WTC11 (cell line): Measurements from ENCODE around the gene ATP6V0D1. TPM values are rescaled to one million over a fixed set of nuclear protein-coding genes. Genes with fewer than 3 reads are reported as not detected.

Source experiments
- ATAC-seq: fragments of 200-7000 bp; cut with Tn5 transposase; 2 replicates; pipeline ENCODE4 v1.10.0; 2021; ENCODE audit warnings: mild to moderate bottlenecking, moderate library complexity
- CTCF ChIA-PET: fragments of 300-600 bp; sonication (Branson Sonifier 250); formaldehyde crosslinking; loops from one replicate; lab custom pipeline; 2021; ENCODE audit warnings: antibody characterized with exemption; lab: Charles Lee
- POLR2A ChIA-PET: fragments of 350-600 bp; sonication (Branson Sonifier 250); formaldehyde crosslinking; loops from one replicate; lab custom pipeline; 2021; ENCODE audit warnings: antibody characterized with exemption; lab: Charles Lee
- DNase-seq: peaks from one replicate; pipeline ENCODE4 v3.0.0; 2021; ENCODE audit warnings: low spot score
- H3K27ac Mint-ChIP-seq: 2 replicates; pipeline ENCODE4 v1.8.0; 2021; ENCODE audit warnings: mixed read lengths
- H3K27me3 Mint-ChIP-seq: 2 replicates; pipeline ENCODE4 v1.8.0; 2021; ENCODE audit warnings: low read depth, mild to moderate bottlenecking, moderate library complexity, mixed read lengths
- H3K36me3 Mint-ChIP-seq: 2 replicates; pipeline ENCODE4 v1.8.0; 2021; ENCODE audit warnings: mixed read lengths
- H3K4me1 Mint-ChIP-seq: 2 replicates; pipeline ENCODE4 v1.8.0; 2022; ENCODE audit warnings: mixed read lengths
- H3K4me3 Mint-ChIP-seq: 2 replicates; pipeline ENCODE4 v1.8.0; 2021; ENCODE audit warnings: mild to moderate bottlenecking, moderate library complexity, mixed read lengths
- H3K9me3 Mint-ChIP-seq: 2 replicates; pipeline ENCODE4 v1.8.0; 2021; ENCODE audit warnings: mixed read lengths
- ELF4 ChIP-seq: sonication (generic); formaldehyde crosslinking; IDR thresholded peaks from 2 replicates; pipeline ENCODE4 v1.8.1; 2022; ENCODE audit warnings: low read depth, mild to moderate bottlenecking, moderate library complexity, missing genetic modification reagents
- FOXK1 ChIP-seq: sonication (generic); formaldehyde crosslinking; IDR thresholded peaks from 2 replicates; pipeline ENCODE4 v1.8.0; 2022; ENCODE audit warnings: mild to moderate bottlenecking, moderate library complexity, missing genetic modification reagents
- GABPB1 ChIP-seq: sonication (generic); formaldehyde crosslinking; IDR thresholded peaks from 2 replicates; pipeline ENCODE4 v1.8.1; 2023; ENCODE audit warnings: mild to moderate bottlenecking, missing genetic modification reagents
- GRHL2 ChIP-seq: fragments of 250-450 bp; sonication (Bioruptor Pico); IDR thresholded peaks from 2 replicates; pipeline ENCODE4 v1.8.0; 2022; ENCODE audit warnings: mild to moderate bottlenecking, moderate library complexity; ENCODE audit not compliant: insufficient replicate concordance, severe bottlenecking
- HMGA2 ChIP-seq: fragments of 250-450 bp; sonication (Bioruptor Pico); IDR thresholded peaks from 2 replicates; pipeline ENCODE4 v1.4.0; 2021; ENCODE audit warnings: mild to moderate bottlenecking, moderate library complexity
- JAZF1 ChIP-seq: fragments of 250-450 bp; sonication (Bioruptor Pico); IDR thresholded peaks from 2 replicates; pipeline ENCODE4 v1.9.0; 2021; ENCODE audit warnings: moderate library complexity, mild to moderate bottlenecking, inconsistent platforms
- MYBL2 ChIP-seq: sonication (generic); formaldehyde crosslinking; IDR thresholded peaks from 2 replicates; pipeline ENCODE4 v1.8.1; 2023; ENCODE audit warnings: mild to moderate bottlenecking, moderate library complexity, missing genetic modification reagents
- NFATC4 ChIP-seq: fragments of 250-450 bp; sonication (Bioruptor Pico); IDR thresholded peaks from 2 replicates; pipeline ENCODE4 v1.9.0; 2021; ENCODE audit warnings: mild to moderate bottlenecking
- RELA ChIP-seq: sonication (generic); formaldehyde crosslinking; IDR thresholded peaks from 2 replicates; pipeline ENCODE4 v1.8.1; 2022; ENCODE audit warnings: missing genetic modification reagents, mild to moderate bottlenecking, borderline replicate concordance
- ZNF317 ChIP-seq: sonication (generic); formaldehyde crosslinking; IDR thresholded peaks from 2 replicates; pipeline ENCODE4 v1.8.1; 2023; ENCODE audit warnings: low read depth, mild to moderate bottlenecking, moderate library complexity, missing genetic modification reagents, borderline replicate concordance
- total RNA-seq: library from RNA; stranded (reverse); gene quantifications from 3 replicates; pipeline ENCODE4 v1.2.3, GENCODE V29; 2021
- TF ChIP-seq, protein P1 (sequence below): sonication (generic); formaldehyde crosslinking; IDR thresholded peaks from 2 replicates; pipeline ENCODE4 v1.8.0; 2023; ENCODE audit warnings: mild to moderate bottlenecking, missing genetic modification reagents
- TF ChIP-seq, protein P2 (sequence below): sonication (generic); formaldehyde crosslinking; IDR thresholded peaks from 2 replicates; pipeline ENCODE4 v1.8.1; 2022; ENCODE audit warnings: missing genetic modification reagents, borderline replicate concordance
- TF ChIP-seq, protein P3 (sequence below): fragments of 250-450 bp; sonication (Bioruptor Pico); IDR thresholded peaks from 2 replicates; pipeline ENCODE4 v1.9.0; 2021; ENCODE audit warnings: mild to moderate bottlenecking, borderline replicate concordance
- TF ChIP-seq, protein P4 (sequence below): sonication (generic); formaldehyde crosslinking; IDR thresholded peaks from 2 replicates; pipeline ENCODE4 v1.8.1; 2022; ENCODE audit warnings: low read depth, mild to moderate bottlenecking, moderate library complexity, missing genetic modification reagents, borderline replicate concordance
- TF ChIP-seq, protein P5 (sequence below): sonication (generic); formaldehyde crosslinking; IDR thresholded peaks from 2 replicates; pipeline ENCODE4 v1.8.0; 2022; ENCODE audit warnings: mild to moderate bottlenecking, missing genetic modification reagents
- TF ChIP-seq, protein P6 (sequence below): sonication (generic); formaldehyde crosslinking; IDR thresholded peaks from 2 replicates; pipeline ENCODE4 v1.8.0; 2022; ENCODE audit warnings: missing genetic modification reagents
- TF ChIP-seq, protein P7 (sequence below): fragments of 250-450 bp; sonication (Bioruptor Pico); IDR thresholded peaks from 2 replicates; pipeline ENCODE4 v1.8.0; 2021; ENCODE audit warnings: mild to moderate bottlenecking

Gene ATP6V0D1
- total RNA-seq, 1 experiment from 2014 or later: 44.1 TPM

DNA sequence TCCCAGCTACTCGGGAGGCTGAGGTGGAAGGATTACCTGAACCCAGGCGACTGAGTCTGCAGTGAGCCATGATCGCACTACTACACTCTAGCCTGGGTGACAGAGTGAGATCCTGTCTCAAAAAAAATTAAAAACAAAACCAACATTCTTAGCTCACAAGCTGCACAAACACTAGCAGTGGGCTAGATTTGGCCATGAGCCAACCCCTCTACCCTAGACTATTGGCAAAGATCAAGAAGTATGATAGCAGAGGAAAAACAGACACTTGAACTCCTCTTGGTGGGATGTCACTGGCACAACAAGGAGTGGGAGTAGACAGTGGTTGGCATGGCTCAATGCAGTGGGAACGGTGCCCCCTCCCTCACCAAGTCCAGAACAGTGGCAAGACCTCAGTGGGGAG lies 28.1 kb upstream of the ATP6V0D1 start (continued):
- TF ChIP-seq JAZF1 (CRISPR knock-in tag): no peak
- TF ChIP-seq, protein P1, sequence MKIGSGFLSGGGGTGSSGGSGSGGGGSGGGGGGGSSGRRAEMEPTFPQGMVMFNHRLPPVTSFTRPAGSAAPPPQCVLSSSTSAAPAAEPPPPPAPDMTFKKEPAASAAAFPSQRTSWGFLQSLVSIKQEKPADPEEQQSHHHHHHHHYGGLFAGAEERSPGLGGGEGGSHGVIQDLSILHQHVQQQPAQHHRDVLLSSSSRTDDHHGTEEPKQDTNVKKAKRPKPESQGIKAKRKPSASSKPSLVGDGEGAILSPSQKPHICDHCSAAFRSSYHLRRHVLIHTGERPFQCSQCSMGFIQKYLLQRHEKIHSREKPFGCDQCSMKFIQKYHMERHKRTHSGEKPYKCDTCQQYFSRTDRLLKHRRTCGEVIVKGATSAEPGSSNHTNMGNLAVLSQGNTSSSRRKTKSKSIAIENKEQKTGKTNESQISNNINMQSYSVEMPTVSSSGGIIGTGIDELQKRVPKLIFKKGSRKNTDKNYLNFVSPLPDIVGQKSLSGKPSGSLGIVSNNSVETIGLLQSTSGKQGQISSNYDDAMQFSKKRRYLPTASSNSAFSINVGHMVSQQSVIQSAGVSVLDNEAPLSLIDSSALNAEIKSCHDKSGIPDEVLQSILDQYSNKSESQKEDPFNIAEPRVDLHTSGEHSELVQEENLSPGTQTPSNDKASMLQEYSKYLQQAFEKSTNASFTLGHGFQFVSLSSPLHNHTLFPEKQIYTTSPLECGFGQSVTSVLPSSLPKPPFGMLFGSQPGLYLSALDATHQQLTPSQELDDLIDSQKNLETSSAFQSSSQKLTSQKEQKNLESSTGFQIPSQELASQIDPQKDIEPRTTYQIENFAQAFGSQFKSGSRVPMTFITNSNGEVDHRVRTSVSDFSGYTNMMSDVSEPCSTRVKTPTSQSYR (CRISPR knock-in tag): no peak
- no peak for TF ChIP-seq ZNF317 (CRISPR knock-in tag)
- TF ChIP-seq, protein P2, sequence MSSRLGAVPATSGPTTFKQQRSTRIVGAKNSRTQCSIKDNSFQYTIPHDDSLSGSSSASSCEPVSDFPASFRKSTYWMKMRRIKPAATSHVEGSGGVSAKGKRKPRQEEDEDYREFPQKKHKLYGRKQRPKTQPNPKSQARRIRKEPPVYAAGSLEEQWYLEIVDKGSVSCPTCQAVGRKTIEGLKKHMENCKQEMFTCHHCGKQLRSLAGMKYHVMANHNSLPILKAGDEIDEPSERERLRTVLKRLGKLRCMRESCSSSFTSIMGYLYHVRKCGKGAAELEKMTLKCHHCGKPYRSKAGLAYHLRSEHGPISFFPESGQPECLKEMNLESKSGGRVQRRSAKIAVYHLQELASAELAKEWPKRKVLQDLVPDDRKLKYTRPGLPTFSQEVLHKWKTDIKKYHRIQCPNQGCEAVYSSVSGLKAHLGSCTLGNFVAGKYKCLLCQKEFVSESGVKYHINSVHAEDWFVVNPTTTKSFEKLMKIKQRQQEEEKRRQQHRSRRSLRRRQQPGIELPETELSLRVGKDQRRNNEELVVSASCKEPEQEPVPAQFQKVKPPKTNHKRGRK: no peak
- TF ChIP-seq NFATC4: no peak
- TF ChIP-seq ELF4: no peak
- TF ChIP-seq GABPB1 (CRISPR knock-in tag): no peak

DNA sequence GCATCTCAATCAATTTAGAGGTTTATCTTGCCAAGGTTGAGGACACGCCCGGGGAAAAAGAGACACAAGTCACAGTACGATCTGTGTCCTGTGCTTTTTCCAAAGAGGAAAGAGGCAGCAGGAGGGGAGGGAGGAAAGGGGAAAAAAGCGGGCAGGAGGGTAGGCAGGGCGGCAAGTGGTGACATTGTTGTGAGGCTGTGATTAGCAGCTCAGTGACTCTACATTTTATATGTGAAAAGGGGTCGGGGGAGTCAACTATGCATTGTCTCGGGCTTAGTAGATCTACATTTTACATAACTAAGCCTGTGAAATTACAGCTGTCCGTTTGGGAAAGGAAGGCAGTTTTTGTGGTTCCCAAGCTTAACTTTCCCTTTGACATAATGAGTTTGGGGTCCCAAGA lies 25.5 kb upstream of the ATP6V0D1 start:
- H3K36me3 Mint-ChIP-seq: no peaks in the 10 kb centered on the region
- DNase-seq (no peak), ATAC-seq (peak; percentile 46; the same call in 1 of the 2 replicates)
- no peak overlapping the region for H3K4me3 Mint-ChIP-seq
- POLR2A ChIA-PET: no interaction called here
- CTCF ChIA-PET: interaction anchor here (0.7 to 2.9 kb wide), 5 partner anchors 11 to 166 kb away, joined by 3 to 31 read pairs (median 3); no protein-coding TSS in a partner anchor
- no peak overlapping the region for H3K27ac Mint-ChIP-seq
- H3K27me3 Mint-ChIP-seq: peaks cover 51% of the 10 kb centered on the region
- H3K4me1 Mint-ChIP-seq: peaks cover 5% of the 10 kb centered on the region
- no peaks in the 10 kb centered on the region for H3K9me3 Mint-ChIP-seq
- TF ChIP-seq, protein P3, sequence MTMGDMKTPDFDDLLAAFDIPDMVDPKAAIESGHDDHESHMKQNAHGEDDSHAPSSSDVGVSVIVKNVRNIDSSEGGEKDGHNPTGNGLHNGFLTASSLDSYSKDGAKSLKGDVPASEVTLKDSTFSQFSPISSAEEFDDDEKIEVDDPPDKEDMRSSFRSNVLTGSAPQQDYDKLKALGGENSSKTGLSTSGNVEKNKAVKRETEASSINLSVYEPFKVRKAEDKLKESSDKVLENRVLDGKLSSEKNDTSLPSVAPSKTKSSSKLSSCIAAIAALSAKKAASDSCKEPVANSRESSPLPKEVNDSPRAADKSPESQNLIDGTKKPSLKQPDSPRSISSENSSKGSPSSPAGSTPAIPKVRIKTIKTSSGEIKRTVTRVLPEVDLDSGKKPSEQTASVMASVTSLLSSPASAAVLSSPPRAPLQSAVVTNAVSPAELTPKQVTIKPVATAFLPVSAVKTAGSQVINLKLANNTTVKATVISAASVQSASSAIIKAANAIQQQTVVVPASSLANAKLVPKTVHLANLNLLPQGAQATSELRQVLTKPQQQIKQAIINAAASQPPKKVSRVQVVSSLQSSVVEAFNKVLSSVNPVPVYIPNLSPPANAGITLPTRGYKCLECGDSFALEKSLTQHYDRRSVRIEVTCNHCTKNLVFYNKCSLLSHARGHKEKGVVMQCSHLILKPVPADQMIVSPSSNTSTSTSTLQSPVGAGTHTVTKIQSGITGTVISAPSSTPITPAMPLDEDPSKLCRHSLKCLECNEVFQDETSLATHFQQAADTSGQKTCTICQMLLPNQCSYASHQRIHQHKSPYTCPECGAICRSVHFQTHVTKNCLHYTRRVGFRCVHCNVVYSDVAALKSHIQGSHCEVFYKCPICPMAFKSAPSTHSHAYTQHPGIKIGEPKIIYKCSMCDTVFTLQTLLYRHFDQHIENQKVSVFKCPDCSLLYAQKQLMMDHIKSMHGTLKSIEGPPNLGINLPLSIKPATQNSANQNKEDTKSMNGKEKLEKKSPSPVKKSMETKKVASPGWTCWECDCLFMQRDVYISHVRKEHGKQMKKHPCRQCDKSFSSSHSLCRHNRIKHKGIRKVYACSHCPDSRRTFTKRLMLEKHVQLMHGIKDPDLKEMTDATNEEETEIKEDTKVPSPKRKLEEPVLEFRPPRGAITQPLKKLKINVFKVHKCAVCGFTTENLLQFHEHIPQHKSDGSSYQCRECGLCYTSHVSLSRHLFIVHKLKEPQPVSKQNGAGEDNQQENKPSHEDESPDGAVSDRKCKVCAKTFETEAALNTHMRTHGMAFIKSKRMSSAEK (CRISPR knock-in tag): no peak
- TF ChIP-seq HMGA2 (CRISPR knock-in tag) (no peak), GRHL2 (CRISPR knock-in tag) (no peak), FOXK1 (CRISPR knock-in tag) (no peak), MYBL2 (CRISPR knock-in tag) (no peak), RELA (no peak)
- TF ChIP-seq, protein P4, sequence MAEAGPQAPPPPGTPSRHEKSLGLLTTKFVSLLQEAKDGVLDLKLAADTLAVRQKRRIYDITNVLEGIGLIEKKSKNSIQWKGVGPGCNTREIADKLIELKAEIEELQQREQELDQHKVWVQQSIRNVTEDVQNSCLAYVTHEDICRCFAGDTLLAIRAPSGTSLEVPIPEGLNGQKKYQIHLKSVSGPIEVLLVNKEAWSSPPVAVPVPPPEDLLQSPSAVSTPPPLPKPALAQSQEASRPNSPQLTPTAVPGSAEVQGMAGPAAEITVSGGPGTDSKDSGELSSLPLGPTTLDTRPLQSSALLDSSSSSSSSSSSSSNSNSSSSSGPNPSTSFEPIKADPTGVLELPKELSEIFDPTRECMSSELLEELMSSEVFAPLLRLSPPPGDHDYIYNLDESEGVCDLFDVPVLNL (CRISPR knock-in tag): no peak
- TF ChIP-seq, protein P5, sequence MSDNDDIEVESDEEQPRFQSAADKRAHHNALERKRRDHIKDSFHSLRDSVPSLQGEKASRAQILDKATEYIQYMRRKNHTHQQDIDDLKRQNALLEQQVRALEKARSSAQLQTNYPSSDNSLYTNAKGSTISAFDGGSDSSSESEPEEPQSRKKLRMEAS (CRISPR knock-in tag): no peak
- TF ChIP-seq, protein P6, sequence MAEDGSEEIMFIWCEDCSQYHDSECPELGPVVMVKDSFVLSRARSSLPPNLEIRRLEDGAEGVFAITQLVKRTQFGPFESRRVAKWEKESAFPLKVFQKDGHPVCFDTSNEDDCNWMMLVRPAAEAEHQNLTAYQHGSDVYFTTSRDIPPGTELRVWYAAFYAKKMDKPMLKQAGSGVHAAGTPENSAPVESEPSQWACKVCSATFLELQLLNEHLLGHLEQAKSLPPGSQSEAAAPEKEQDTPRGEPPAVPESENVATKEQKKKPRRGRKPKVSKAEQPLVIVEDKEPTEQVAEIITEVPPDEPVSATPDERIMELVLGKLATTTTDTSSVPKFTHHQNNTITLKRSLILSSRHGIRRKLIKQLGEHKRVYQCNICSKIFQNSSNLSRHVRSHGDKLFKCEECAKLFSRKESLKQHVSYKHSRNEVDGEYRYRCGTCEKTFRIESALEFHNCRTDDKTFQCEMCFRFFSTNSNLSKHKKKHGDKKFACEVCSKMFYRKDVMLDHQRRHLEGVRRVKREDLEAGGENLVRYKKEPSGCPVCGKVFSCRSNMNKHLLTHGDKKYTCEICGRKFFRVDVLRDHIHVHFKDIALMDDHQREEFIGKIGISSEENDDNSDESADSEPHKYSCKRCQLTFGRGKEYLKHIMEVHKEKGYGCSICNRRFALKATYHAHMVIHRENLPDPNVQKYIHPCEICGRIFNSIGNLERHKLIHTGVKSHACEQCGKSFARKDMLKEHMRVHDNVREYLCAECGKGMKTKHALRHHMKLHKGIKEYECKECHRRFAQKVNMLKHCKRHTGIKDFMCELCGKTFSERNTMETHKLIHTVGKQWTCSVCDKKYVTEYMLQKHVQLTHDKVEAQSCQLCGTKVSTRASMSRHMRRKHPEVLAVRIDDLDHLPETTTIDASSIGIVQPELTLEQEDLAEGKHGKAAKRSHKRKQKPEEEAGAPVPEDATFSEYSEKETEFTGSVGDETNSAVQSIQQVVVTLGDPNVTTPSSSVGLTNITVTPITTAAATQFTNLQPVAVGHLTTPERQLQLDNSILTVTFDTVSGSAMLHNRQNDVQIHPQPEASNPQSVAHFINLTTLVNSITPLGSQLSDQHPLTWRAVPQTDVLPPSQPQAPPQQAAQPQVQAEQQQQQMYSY (CRISPR knock-in tag): no peak
- TF ChIP-seq, protein P7, sequence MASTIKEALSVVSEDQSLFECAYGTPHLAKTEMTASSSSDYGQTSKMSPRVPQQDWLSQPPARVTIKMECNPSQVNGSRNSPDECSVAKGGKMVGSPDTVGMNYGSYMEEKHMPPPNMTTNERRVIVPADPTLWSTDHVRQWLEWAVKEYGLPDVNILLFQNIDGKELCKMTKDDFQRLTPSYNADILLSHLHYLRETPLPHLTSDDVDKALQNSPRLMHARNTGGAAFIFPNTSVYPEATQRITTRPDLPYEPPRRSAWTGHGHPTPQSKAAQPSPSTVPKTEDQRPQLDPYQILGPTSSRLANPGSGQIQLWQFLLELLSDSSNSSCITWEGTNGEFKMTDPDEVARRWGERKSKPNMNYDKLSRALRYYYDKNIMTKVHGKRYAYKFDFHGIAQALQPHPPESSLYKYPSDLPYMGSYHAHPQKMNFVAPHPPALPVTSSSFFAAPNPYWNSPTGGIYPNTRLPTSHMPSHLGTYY (CRISPR knock-in tag): no peak
- TF ChIP-seq, protein P1 (CRISPR knock-in tag): no peak
